Liver (tissue), 9 donors: ENCODE results near the gene SEMA3C. TPM values are rescaled to one million over a fixed set of nuclear protein-coding genes. Genes with fewer than 3 reads are reported as not detected.

Source experiments
- DNase-seq: peaks from one replicate; pipeline ENCODE4 v3.0.0-alpha.2; 2017; ENCODE audit warnings: low spot score
- H3K27ac ChIP-seq, 2 donors: one replicate each; pipeline ENCODE4 v1.7.0; 2013; ENCODE audit warnings: inconsistent platforms in 2 of 2, low read length in 2 of 2, control low read depth in 1 of 2, low read depth in 1 of 2, mild to moderate bottlenecking in 1 of 2
- H3K27me3 ChIP-seq, 4 donors: one replicate each; pipeline versions ENCODE4 v1.6.1 to v1.7.0; 2013; ENCODE audit warnings: low read length in 3 of 4, inconsistent platforms in 1 of 4, mild to moderate bottlenecking in 1 of 4, moderate library complexity in 1 of 4; ENCODE audit not compliant: control insufficient read depth in 4 of 4, insufficient read depth in 4 of 4
- H3K36me3 ChIP-seq, 4 donors: one replicate each; pipeline versions ENCODE4 v1.6.1 to v1.7.0; 2013; ENCODE audit warnings: low read length in 3 of 4, mild to moderate bottlenecking in 3 of 4, low read depth in 1 of 4, moderate library complexity in 1 of 4; ENCODE audit not compliant: control insufficient read depth in 4 of 4, insufficient read depth in 3 of 4
- H3K4me1 ChIP-seq, 4 donors: one replicate each; pipeline versions ENCODE4 v1.6.1 to v1.7.0; 2013; ENCODE audit warnings: low read length in 3 of 4, mild to moderate bottlenecking in 3 of 4, moderate library complexity in 1 of 4; ENCODE audit not compliant: control insufficient read depth in 4 of 4, insufficient read depth in 4 of 4
- H3K4me3 ChIP-seq, 3 donors: one replicate each; pipeline versions ENCODE4 v1.6.1 to v1.7.0; 2013; ENCODE audit warnings: low read length in 3 of 3, control low read depth in 1 of 3, low read depth in 1 of 3, mild to moderate bottlenecking in 1 of 3
- H3K9ac ChIP-seq, 2 donors: one replicate each; pipeline ENCODE4 v1.7.0; 2013; ENCODE audit warnings: low read length in 2 of 2, mild to moderate bottlenecking in 2 of 2, moderate library complexity in 2 of 2, control low read depth in 1 of 2, low read depth in 1 of 2
- H3K9me3 ChIP-seq, 4 donors: one replicate each; pipeline versions ENCODE4 v1.6.1 to v1.7.0; 2013; ENCODE audit warnings: low read length in 3 of 4; ENCODE audit not compliant: control insufficient read depth in 4 of 4
- FOXA2 ChIP-seq: IDR thresholded peaks from 2 replicates; pipeline ENCODE4 v1.6.1; 2016; ENCODE audit warnings: antibody characterized with exemption
- JUND ChIP-seq, 2 donors: IDR thresholded peaks; 2 replicates each; pipeline ENCODE4 v1.6.1; 2016; ENCODE audit warnings: antibody characterized with exemption in 2 of 2
- NR2F2 ChIP-seq: IDR thresholded peaks from 2 replicates; pipeline ENCODE4 v1.6.1; 2016; ENCODE audit warnings: antibody characterized with exemption
- RAD21 ChIP-seq, 2 donors: IDR thresholded peaks; 2 replicates each; pipeline ENCODE4 v1.6.1; 2016; ENCODE audit warnings: antibody characterized with exemption in 2 of 2, mild to moderate bottlenecking in 2 of 2
- TAF1 ChIP-seq: conservative IDR thresholded peaks from 2 replicates; pipeline ENCODE4 v1.6.1; 2016; ENCODE audit warnings: antibody characterized with exemption, mild to moderate bottlenecking
- WGBS: extraction: QIAGEN DNeasy Blood & Tissue Kit; methylation state at CpG from one replicate; pipeline ENCODE4 v1.1.7; 2013; 5-methylcytosine and 5-hydroxymethylcytosine counted together
- polyA plus RNA-seq, 2 donors: library from polyadenylated mRNA; stranded (reverse) in 1 of 2; unstranded in 1 of 2; fragments of 200-250 nt in 1 of 2; fragments of >200 nt in 1 of 2; fragmentation: Nextera tagmentation in 1 of 2; extraction: Ambion mirVana in 1 of 2; gene quantifications; one replicate each; pipeline versions ENCODE4 v1.2.1 to v1.2.3, GENCODE V29; 2013 to 2015
- total RNA-seq, 2 donors: library from RNA; depleted of rRNA; stranded (reverse); fragments of >200 nt; gene quantifications; one replicate each; pipeline ENCODE4 v1.2.3, GENCODE V29; 2014
- TF ChIP-seq, protein P1 (sequence below): fragments of 150-350 bp; IDR thresholded peaks from 2 replicates; pipeline ENCODE4 v1.5.1; 2017; ENCODE audit warnings: improper control_type of control experiment, low read depth, low read length; ENCODE audit not compliant: missing input control
- TF ChIP-seq, protein P2 (sequence below): IDR thresholded peaks from 2 replicates; pipeline ENCODE4 v1.6.1; 2016; ENCODE audit warnings: antibody characterized with exemption
- TF ChIP-seq, protein P3 (sequence below): IDR thresholded peaks from 2 replicates; pipeline ENCODE4 v1.6.1; 2016; ENCODE audit warnings: antibody characterized with exemption
- TF ChIP-seq, protein P4 (sequence below): IDR thresholded peaks from 2 replicates; pipeline ENCODE4 v1.6.1; 2016; ENCODE audit warnings: antibody characterized with exemption, mild to moderate bottlenecking
- donor health status: healthy.
- donor health status: healthy.
- donor health status: healthy.
- donor health status: healthy.
- donor health status: healthy.

SEMA3C gene
- total and polyA plus RNA-seq, 4 donors = 0.20 to 1.8 (median 0.64) TPM

DNA sequence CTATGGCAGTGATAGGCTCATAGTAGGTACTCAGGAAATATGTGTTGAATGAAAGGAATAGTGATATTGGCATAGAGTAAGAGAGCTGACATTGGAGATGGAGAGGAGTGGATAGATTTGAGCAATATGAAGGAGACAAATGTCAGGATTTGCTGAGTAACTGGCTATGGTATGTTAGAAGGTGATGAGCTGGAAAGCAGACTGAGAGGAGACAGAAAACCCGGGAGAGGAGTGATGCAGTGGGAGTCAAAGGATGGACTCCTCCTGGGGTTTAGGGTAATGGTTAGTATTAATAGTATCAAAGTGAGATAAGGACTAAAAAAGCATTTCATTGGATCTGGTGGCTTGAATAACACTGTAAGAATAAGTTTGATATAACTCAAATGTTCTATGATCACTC lies 215.6 kb downstream of the SEMA3C start (continued):
- TF ChIP-seq, protein P1, sequence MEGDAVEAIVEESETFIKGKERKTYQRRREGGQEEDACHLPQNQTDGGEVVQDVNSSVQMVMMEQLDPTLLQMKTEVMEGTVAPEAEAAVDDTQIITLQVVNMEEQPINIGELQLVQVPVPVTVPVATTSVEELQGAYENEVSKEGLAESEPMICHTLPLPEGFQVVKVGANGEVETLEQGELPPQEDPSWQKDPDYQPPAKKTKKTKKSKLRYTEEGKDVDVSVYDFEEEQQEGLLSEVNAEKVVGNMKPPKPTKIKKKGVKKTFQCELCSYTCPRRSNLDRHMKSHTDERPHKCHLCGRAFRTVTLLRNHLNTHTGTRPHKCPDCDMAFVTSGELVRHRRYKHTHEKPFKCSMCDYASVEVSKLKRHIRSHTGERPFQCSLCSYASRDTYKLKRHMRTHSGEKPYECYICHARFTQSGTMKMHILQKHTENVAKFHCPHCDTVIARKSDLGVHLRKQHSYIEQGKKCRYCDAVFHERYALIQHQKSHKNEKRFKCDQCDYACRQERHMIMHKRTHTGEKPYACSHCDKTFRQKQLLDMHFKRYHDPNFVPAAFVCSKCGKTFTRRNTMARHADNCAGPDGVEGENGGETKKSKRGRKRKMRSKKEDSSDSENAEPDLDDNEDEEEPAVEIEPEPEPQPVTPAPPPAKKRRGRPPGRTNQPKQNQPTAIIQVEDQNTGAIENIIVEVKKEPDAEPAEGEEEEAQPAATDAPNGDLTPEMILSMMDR = no peak

DNA sequence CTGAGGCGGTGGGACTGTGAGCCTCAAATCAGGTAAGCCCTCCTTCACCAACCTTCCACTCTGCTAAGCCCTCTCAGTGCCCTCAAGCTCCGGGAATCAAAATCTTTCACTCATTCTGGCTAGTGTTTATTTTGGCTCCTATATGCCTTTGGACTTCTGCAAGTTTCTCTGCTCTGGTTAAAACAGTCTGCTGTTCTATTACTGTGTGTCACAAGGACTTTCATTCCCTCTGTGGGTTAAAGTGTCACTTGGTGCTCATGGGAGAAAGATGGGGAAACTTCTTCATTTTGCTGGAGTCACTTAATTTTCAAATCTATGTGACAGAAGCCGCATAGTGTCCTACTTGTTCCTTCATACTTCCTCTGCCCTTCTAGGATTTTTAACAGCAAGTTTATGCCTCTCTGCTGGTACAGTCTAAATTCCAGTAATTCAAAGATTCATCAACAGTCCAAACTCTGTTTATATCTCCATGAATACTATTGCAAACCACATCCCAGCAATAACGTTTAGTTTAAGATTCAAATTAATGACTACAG lies 219.1 kb downstream of the SEMA3C start:
- Histone ChIP-seq H3K9me3 (no peaks in the 10 kb centered on the region), H3K4me1 (peaks cover 0 to 4% (median 1%) of the 10 kb centered on the region in 4 donors), H3K27ac (no peak overlapping the region), H3K27me3 (peaks cover 0 to 8% (median 0%) of the 10 kb centered on the region in 4 donors), H3K4me3 (no peak overlapping the region), H3K36me3 (no peaks in the 10 kb centered on the region), H3K9ac (no peak overlapping the region)
- no peak for DNase-seq
- no peak for TF ChIP-seq NR2F2
- TF ChIP-seq, protein P2, sequence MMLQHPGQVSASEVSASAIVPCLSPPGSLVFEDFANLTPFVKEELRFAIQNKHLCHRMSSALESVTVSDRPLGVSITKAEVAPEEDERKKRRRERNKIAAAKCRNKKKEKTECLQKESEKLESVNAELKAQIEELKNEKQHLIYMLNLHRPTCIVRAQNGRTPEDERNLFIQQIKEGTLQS = no peak
- TF ChIP-seq JUND (IDR thresholded peaks at IDR 0.05) = no peak
- no peak for TF ChIP-seq TAF1
- TF ChIP-seq FOXA2 = no peak
- TF ChIP-seq, protein P1 = no peak
- TF ChIP-seq, protein P3, sequence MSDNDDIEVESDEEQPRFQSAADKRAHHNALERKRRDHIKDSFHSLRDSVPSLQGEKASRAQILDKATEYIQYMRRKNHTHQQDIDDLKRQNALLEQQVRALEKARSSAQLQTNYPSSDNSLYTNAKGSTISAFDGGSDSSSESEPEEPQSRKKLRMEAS = no peak
- WGBS = 56% methylated on average over 4 of the region's 4 CpGs

DNA sequence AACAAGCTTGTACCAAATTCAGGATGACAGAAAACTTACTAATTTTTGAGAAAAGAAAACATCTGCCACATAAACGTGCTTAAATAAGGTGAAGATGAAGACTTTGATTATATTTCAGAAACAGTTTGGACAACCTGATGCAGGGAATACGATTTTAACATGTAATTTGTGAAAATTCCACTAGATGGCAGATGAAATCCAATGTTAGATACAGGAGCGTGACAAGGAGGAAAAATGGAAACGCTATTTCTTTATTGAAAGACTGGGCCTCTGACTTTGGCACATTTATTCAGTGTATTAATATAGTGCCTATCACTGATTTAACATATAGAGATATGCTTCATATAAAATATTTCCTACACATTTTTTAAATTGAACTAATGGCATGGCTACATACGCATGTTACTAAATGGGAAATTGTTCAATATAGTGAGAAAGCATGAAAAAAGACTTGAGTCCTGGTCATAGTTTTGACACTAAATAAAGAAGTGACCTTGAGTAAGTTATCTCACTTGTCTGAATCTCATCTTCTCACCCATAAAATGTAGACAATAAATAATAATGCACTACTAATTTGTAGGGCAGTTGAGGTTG lies 219.7 kb downstream of the SEMA3C start:
- Histone ChIP-seq H3K4me3 (no peak overlapping the region), H3K27me3 (peaks cover 0 to 8% (median 0%) of the 10 kb centered on the region in 4 donors), H3K4me1 (peaks cover 0 to 4% (median 1%) of the 10 kb centered on the region in 4 donors), H3K9ac (no peak overlapping the region), H3K36me3 (no peaks in the 10 kb centered on the region), H3K27ac (no peak overlapping the region), H3K9me3 (no peaks in the 10 kb centered on the region)
- WGBS = 19% methylated on average over 5 of the region's 5 CpGs
- DNase-seq = no peak
- TF ChIP-seq, protein P4, sequence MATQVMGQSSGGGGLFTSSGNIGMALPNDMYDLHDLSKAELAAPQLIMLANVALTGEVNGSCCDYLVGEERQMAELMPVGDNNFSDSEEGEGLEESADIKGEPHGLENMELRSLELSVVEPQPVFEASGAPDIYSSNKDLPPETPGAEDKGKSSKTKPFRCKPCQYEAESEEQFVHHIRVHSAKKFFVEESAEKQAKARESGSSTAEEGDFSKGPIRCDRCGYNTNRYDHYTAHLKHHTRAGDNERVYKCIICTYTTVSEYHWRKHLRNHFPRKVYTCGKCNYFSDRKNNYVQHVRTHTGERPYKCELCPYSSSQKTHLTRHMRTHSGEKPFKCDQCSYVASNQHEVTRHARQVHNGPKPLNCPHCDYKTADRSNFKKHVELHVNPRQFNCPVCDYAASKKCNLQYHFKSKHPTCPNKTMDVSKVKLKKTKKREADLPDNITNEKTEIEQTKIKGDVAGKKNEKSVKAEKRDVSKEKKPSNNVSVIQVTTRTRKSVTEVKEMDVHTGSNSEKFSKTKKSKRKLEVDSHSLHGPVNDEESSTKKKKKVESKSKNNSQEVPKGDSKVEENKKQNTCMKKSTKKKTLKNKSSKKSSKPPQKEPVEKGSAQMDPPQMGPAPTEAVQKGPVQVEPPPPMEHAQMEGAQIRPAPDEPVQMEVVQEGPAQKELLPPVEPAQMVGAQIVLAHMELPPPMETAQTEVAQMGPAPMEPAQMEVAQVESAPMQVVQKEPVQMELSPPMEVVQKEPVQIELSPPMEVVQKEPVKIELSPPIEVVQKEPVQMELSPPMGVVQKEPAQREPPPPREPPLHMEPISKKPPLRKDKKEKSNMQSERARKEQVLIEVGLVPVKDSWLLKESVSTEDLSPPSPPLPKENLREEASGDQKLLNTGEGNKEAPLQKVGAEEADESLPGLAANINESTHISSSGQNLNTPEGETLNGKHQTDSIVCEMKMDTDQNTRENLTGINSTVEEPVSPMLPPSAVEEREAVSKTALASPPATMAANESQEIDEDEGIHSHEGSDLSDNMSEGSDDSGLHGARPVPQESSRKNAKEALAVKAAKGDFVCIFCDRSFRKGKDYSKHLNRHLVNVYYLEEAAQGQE = no peak
- TF ChIP-seq, protein P1 = peak; percentile 61
- peak; percentile 89 to 90 for TF ChIP-seq RAD21 (IDR thresholded peaks at IDR 0.05)
- TF ChIP-seq, protein P3 = no peak
